ENCODE results near the gene PALMD.
A peak's percentile ranks its signal among the peaks of the same experiment; 100 is the strongest.

The PALMD gene

DNA sequence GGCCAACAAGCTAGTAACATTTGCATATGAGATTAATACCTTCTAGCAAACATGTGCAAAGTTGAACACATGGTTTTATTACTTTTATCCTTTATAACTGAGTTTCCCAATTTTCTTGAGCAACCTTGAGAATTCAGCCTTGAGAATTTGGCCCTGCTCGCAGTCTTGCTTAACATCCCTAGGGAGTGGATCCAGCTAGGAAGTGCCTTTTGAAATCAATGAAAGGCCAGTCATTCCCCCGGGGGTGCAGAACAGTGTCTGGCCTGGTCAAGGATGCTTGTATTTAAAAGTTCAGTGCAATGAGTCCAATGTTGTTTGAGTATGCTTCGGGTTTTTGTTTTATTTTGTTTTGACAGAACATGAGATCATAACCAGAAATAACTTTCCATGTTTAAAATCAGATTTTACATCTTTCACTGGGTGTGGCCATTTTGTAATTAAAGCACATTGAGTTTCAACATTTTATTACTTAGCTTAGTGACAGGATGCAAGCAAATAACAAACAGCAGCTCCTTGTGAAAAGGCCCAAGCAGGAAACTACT lies 16.7 kb downstream of the PALMD start:
- no peak for DNase-seq

DNA sequence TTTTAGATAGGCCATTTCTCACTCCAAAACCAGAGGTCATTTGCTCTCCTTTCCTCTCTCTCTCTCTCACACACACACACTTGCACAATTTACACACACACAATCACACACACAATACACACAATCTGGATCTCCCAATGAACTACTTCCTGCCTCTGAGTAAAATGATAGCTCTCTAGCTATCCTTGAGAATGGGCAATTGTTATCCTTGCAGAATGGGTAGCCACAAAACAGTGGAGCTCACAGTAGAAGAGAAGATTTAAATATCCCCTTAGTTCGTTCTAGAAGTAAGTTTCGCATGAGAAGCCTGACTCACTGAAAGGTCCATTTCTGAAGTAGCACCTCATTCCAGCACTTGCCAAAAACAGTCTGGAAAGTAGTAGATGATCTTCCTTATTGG lies 17.6 kb downstream of the PALMD start:
- no peak for DNase-seq

DNA sequence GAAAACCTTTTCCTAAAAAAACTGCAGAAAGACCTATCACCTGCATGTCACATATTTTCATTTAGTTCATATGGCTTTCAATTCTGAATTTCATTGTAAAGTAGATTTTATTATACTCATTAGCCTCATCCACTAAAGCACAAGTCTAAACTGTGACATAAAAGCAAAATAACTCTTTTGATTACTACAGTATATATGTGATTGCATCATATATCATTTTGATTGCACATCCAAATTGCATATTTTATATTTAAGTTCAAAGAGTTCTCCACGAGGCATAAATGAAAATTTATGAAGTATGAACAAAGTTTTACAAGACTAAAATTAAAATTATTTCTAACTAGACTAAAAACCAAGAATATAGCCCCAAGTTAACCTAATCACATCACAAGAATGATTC lies 19.3 kb downstream of the PALMD start:
- DNase-seq: no peak

DNA sequence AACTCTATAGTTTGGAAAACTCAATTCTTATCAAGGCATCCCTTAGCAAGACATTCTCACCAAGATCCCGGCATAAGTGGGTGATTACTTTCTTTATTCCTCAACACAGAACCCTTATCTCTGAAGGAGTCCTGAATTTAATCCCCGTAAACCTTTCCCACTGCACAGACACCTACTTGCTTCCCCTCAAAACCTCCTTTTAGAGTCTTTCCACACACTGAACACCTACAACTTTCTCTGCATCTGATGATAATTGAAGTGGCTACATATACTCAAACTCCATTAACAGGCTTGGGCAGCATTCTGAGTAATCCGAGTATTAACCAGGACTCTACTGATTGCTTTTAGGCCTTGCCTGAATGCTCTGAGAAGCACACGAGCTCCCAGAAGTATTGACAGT lies 23.5 kb downstream of the PALMD start:
- DNase-seq: no peak

DNA sequence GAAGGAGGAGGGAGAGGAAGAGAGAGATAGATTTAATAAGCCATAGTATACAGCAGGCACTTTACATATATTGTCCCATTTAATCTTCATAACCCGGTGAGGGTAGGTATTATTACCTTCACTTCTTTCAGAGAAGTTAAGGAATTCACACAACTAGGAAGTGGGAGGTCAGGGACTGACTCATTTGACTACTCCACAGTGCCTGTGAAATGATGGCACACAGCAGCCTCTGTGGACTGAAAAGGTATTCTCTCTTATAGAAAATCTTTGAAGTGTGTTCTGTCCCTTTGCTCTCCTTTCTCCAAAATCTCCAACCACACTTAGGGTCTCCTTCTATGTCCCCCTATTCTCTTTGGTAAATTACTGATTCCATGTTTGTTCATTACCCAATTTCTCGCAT lies 23.9 kb downstream of the PALMD start:
- no peak for DNase-seq

DNA sequence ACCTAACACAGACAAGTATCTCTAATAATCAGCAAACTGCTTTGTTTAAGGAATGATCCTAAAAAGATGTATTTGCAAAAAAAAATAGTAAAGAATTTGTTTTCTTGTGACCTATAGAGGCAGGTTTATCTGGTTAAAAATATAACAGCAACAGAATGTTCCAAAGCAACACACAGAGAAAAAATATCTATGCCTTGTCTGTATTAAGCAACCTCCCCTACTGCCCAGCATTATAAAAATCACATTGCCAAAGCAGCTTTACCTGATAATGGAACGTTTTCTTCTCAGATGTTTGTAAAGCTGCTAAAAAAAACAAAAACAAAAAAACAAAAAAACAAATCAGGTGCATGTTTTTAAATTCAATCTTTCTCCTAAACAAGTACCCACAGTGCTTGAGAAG lies 24.7 kb downstream of the PALMD start:
- no peak for DNase-seq

DNA sequence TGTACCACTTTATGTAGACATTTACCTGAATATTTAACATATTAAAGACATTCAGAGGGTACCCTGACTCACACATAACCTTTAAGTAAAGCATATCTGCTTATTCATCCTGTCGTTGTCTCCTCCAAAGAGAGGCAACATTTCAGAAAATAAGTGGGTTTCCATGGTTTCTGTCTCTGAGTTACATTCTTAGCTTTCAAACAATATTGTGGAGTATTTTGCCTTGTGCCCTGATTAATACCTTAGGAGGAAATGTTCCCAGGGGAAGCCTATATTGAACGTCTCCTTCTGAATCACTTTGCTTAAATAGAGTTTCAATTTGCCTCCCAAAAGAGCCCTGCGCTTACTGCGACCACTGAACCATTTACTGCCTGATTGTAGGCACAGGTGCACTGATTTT lies 26.1 kb downstream of the PALMD start:
- DNase-seq: no peak

DNA sequence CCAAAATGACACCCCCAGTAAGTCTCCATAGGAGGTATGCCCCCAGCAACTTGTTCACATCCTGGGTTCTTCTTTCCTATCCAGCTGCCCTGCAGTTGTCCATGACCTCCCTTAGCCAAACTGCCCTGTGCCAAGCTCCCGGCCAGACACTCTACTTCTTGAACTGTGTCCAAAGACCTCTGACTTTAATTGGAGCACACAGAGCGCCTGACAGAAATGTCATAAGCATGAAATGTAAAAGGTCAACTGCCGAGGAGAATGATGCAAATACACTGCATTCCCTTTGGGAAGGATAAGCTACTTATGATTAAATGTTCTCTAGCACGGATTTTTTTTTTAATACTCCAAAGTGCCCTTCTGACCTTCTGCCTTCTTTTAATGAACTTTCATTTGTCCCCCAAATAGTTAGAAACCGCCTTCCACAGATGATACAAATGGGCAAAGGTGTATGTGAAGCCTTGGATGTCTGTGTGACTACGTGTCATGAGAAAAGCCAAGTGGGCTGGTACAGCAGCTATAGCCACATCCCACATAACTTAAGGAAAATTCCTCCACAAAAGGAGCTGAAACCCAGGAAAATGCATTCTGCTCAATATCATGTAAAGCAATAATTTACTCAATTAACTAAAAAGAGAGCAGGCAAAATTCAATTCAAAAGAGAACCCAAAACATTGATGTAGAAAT lies 26.8 kb downstream of the PALMD start:
- no peak for DNase-seq

DNA sequence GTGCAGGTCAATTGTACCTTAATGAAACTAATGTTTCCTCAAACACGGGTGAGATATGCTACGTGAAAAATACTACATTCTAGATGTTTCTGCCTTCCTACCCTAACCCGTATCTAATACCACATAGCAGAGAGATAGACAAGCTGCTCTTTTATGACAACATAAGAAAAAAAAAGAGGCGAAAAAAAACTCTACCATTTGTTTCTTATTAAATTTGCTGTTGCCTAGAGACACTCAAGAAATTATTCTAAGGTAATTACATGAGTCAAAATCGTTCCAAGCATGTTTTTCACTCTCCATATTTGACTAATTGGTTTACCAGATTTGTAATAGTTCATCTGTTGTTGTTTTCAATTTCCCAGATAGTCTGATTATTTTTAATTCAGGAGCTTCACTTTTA lies 27.4 kb downstream of the PALMD start:
- DNase-seq: no peak

DNA sequence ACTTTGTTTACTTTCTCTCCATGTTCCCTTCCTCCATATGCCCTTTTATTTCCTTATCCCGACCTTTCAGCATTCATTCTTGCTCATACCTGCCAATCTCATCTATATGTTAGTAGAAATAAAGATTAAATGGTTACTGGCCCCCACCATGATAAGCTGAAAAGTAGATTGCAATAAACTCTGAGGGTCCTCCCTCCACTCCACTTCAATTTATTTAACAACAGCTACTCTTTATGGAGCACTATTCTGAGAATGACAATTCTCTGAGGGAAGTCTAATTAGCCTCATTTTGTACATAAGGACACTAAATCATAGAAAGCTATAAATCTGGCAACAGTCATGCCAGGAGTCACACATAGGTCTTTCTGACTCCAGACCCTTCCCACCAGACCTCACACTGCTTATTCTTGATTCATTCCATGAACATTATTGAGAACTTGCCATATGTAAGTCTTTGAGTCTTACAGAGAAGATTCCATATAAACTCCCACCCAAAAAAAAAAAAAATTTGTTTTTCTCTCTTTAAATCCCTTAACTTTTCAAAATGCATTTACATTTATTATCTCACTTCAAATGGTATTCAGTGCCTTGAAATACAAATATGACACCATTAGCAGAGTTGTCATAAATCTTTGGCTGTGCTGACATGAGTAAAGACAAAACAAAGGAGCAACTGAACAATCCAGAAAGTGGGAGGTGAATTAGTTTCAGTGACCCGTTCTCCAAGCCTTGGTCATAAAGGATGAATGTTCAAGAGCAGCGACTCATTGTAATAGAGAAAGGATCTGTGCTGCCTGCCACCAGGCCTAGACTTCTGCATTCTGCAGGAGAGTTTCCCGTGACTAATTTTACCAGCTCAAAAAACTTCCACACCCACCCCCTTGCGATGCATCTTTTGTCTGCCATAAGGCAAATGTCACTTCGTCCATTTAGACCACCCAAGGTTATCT lies 28.5 kb downstream of the PALMD start:
- DNase-seq: no peak

DNA sequence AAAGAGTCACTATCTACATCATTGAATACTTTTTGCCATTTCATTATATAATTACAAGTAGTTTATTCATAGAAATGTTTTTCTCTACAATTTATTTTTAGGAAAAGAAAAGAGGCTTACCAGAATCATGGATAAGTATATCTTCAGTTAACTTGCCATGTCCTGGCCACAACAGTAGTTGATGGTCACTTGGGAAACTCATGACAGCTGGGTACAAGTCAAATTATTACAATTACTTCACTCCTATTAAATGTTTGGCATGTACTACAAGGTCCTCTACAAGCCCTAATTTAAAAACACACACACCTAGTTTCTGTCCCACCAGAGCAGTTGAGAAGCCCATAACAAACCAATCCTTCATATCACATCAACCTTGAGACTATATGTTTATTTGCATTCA lies 29.4 kb downstream of the PALMD start:
- no peak for DNase-seq

DNA sequence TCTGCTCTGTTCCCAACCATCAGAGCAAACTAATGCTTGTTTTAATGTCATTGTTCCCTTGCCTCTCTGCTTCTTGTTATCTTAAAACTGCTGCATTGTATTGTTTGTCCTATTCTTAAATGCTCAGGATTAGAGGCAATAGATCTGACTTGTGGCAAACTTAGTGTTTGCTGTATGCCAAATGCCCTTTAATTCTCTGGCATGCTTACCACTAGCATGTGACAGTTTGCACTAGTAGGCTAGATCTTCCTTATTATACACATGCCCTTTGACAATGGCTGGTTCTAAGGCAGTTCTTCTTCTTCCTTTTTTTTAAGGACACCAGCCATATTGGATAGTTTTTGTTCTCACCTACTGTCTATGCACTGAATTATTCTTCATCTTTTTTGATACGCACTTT lies 30.1 kb downstream of the PALMD start:
- no peak for DNase-seq

DNA sequence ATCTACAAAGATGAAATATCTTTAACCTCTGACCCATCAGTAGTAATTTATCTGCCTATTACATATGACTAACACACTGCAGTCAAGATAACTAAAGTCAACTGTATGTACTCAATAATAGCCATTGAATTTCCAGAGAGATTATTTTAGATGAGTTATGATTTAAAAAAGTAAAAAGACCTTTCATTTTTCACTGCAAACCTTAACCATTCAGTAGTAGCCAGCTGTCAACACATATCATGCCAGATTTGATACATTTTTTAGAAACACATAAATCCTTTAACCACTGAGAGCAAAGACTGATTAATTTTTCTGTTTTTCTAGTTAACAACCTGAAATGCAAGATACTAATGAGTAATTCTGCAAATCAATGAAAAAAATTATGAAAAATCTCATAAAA lies 31.0 kb downstream of the PALMD start:
- DNase-seq: no peak

DNA sequence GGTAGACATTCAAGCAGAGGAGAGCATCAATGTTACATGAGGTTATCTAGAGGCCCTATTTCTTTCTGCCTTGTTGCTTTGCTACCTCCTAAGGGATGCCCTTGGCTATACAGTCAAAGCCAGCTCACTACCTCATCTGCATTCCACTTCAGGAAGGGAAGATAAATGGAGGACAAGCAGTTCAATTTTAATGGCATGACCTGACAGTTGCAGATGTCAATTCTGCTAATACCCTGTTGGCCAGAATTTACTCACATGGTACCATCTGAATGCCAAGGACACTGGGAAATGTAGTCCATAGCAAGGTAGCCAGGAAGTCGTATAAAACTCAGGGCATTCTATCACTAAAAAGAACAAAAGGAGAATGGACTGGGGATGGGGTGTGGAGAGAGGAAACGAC lies 31.5 kb downstream of the PALMD start:
- DNase-seq: no peak

DNA sequence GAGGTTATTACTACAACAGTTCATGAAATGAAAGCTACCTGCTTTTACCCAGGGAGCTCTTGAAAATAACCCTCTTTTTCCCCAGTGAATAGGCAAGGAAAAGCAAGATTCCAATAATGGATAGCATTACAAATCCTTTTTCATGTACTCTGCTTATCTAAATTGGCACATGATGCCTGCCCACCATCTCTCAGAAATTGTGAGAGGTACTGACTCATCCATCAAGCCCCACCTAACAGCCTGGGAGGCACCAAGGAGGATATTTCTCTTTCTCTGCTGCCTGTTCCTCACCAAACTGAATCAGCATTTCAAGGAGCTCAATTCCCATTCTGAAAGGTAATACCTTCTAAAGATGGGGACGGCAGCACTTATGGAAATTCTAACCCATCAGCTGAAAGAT lies 34.4 kb downstream of the PALMD start:
- no peak for DNase-seq

DNA sequence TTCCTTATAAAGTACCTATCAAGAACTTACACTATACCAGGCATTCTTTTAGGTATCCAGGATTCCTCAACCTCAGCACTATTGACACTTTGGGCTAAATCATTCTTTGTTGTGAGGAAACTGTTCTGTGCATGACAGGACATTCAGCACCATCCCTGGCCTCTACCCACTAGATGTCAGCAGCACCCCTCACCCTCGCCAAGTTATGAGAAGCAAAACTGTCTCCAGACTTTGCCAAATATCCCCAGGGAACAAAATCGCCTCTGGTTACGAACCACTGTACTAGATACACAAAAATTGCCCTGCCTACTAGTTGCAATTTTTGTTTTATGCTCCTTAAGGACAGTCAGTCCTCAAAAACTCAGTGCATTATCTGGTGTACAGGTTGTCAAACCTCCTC lies 35.7 kb downstream of the PALMD start:
- no peak for DNase-seq

DNA sequence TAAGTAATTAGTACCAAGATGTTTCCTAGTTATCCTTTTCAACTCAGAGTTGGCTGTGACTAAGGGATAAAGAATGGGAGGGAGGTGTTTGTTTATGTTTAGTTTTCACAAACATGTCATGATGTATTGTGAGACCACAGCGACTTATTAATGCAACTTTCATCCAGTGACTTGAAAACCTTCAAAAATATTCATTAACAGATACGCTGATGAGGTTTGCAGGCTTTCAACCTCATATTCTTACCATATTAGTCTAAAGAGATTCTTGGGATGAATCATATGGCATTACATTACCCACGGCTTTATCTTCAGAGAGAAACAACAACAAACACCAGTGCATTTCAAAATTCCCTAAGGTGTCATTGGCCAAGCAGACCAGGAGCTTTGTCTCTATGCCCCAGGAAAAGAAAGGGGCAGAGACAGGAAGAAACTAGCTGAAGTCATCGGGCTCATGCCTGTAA lies 36.4 kb downstream of the PALMD start:
- DNase-seq: no peak

DNA sequence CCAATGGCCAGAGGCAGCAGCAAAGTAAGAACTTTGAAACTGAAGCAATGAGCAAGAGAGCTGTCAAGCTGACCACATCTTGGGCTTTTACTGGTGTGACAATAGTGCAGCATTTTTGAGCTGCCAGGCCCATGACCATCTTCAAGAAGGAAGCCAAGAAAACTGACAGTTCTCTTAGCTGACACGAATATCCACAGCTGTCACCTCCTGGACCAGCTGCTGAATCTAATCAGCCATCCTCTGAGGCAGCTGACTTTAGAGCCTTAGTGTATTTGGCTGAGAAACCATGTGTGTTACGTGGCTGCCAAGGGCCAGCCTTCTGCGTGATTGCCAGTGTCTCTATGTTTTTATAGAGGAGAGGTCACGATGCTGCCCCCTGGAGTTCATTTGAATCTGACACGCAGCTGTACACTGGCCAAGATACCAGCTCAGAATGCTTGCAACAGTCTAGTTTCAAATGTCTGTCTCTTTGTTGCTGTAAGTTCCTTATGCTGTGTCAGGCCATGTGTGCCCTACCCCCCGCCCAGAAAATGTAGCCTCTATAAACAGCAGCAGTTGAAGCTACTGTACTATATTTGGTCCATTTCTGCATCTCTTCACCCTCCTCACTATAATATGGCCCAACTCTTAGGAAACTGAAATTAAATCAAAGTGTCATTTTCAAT lies 39.7 kb downstream of the PALMD start:
- DNase-seq: peak; percentile 81

DNA sequence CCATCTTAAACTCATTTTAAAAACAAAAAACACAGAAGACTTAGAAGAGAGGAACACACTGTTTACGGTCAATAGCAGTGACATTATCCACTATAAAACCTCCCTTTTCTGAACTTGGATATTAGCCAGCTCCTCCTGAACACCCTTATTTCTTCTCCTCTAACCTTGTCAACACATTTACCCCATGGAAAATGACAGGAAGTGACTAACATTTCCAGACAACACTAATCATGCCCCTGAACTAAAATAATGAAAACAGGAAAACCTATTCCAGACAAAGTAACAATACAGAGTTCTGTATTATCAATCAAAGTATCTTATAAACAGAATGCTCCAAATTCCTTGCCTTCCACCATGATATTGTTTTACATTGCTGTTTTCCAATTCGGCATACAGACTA lies 45.3 kb downstream of the PALMD start:
- no peak for DNase-seq

DNA sequence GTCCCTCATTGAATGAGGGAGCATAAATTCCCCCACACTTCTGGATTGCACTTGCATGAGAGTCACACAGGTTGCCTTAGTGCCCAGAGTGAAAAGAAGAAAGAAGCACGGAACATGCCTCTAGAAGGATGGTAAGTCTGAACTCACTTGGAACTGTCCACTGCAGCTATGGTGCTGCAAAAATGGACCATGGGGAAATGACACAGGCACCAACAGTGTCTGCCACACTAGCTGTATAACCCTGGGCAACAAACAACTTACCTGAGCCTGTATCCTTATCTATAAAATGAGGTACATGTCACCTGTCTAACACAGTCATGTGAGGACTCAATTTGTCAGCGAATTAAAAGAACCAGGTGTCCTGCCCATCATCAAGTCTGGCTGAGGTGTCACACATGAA lies 50.7 kb downstream of the PALMD start:
- DNase-seq: no peak

DNA sequence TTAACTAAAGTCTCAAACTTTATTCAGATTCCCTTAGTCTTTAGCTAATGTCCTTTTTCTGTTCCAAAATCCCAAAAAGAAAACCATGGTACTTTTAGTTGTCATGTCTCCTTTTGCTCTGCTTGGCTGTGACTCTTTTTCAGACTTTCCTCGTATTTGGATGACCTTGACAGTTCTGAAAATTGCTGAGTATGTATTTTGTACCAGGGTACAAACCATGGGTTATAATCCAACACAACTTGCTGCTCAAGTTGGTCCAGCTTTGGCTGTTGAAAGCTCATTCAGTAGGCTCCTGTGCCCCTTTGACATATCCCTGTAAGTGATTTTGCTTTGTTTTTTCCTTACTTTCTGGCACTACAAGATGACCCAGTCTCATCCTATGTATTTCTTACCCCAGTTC lies 51.7 kb downstream of the PALMD start:
- DNase-seq: no peak

DNA sequence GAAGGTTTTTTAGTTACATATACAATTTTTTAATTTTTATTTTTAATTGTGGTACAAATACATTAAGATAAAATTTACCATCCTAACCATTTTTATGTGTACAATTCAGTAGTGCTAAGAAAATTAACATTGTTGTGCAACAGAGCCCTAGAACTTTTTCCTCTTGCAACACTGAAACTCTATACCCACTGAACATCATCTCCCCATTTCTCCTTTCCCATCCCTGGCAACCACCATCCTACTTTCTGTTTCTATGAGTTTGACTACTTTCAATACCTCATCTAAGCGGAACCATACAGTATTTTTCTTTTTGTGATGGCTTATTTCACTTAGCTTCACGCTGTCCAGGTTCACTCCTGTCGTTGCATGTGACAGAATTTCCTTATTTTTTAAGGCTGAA lies 54.1 kb downstream of the PALMD start:
- no peak for DNase-seq

DNA sequence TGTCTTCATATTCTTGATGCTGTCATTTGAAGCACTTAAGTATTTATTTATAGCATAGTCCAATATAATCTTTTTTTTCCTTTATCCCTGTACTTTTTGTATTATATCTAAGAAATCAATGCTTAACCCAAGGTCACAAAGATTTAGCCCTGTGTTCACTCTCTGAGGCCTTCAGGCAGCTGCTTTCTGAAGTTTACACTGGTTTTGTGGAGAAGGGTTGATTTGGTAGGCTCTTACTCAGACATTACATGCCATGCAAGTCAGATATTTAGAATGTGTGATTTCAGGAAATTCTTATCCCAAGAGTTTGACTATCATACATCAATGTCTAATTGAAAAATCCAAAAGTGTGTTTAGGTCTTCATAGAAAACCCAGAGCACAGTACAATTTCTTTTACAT lies 56.3 kb downstream of the PALMD start:
- DNase-seq: no peak
